GM12878 (cell line): ENCODE measurements around the gene DTX4. TPM values are rescaled to one million over a fixed set of nuclear protein-coding genes. Genes with fewer than 3 reads are reported as not detected.
A peak's percentile ranks its signal among the peaks of the same experiment; 100 is the strongest.

Experiments used
- ATF2 ChIP-seq: IDR thresholded peaks from 2 replicates; pipeline ENCODE4 v1.6.1; 2012; ENCODE audit warnings: low read length, inconsistent platforms
- CHD2 ChIP-seq: IDR thresholded peaks from 2 replicates; pipeline ENCODE4 v1.6.1; 2011; ENCODE audit warnings: low read depth, low read length, improper control_type of control experiment, borderline replicate concordance
- CREM ChIP-seq: IDR thresholded peaks from 2 replicates; pipeline ENCODE4 v1.6.1; 2014; ENCODE audit warnings: antibody characterized with exemption, low read depth
- EP300 ChIP-seq, 2 experiments: fragments of 150-350 bp in 1 of 2; IDR thresholded peaks; 2 replicates each; pipeline ENCODE4 v1.6.1; 2011 to 2012; ENCODE audit warnings: low read depth in 2 of 2, low read length in 2 of 2, borderline replicate concordance in 1 of 2, improper control_type of control experiment in 1 of 2, inconsistent platforms in 1 of 2; ENCODE audit not compliant: control insufficient read depth in 1 of 2
- GABPA ChIP-seq: IDR thresholded peaks from 2 replicates; pipeline ENCODE4 v1.6.1; 2014; ENCODE audit warnings: antibody characterized with exemption, low read depth, mild to moderate bottlenecking, inconsistent platforms
- GATAD2B ChIP-seq: fragments of 450-650 bp; conservative IDR thresholded peaks from 2 replicates; pipeline ENCODE4 v1.6.1; 2017; ENCODE audit warnings: low read depth, mild to moderate bottlenecking, moderate library complexity
- IKZF1 ChIP-seq: fragments of 450-650 bp; conservative IDR thresholded peaks from 2 replicates; pipeline ENCODE4 v1.6.1; 2017; ENCODE audit warnings: antibody characterized with exemption, mild to moderate bottlenecking
- NFYB ChIP-seq: IDR thresholded peaks from 2 replicates; pipeline ENCODE4 v1.6.1; 2011; ENCODE audit warnings: low read depth, mild to moderate bottlenecking, low read length, improper control_type of control experiment, moderate library complexity; ENCODE audit not compliant: insufficient read depth
- PKNOX1 ChIP-seq: fragments of 450-650 bp; IDR thresholded peaks from 2 replicates; pipeline ENCODE4 v1.6.1; 2016; ENCODE audit warnings: mild to moderate bottlenecking
- RAD21 ChIP-seq: IDR thresholded peaks from 2 replicates; pipeline ENCODE4 v1.6.1; 2011; ENCODE audit warnings: mild to moderate bottlenecking, low read depth, low read length, moderate library complexity; ENCODE audit not compliant: insufficient read depth
- RB1 ChIP-seq: fragments of 450-650 bp; formaldehyde crosslinking; IDR thresholded peaks from 2 replicates; pipeline ENCODE4 v1.6.1; 2017; ENCODE audit warnings: mild to moderate bottlenecking, borderline replicate concordance
- SMC3 ChIP-seq: IDR thresholded peaks from 2 replicates; pipeline ENCODE4 v1.6.1; 2011; ENCODE audit warnings: low read length, improper control_type of control experiment, borderline replicate concordance
- STAT3 ChIP-seq: IDR thresholded peaks from 2 replicates; pipeline ENCODE4 v1.6.1; 2011; ENCODE audit warnings: low read depth, low read length, improper control_type of control experiment
- TCF7 ChIP-seq: IDR thresholded peaks from 2 replicates; pipeline ENCODE4 v1.6.1; 2014; ENCODE audit warnings: antibody characterized with exemption, borderline replicate concordance
- WRNIP1 ChIP-seq: IDR thresholded peaks from 2 replicates; pipeline ENCODE4 v1.6.1; 2011; ENCODE audit warnings: low read depth, low read length, improper control_type of control experiment, borderline replicate concordance
- ZNF687 ChIP-seq: fragments of 450-650 bp; IDR thresholded peaks from 2 replicates; pipeline ENCODE4 v1.6.1; 2017; ENCODE audit warnings: mild to moderate bottlenecking, moderate library complexity
- ZZZ3 ChIP-seq: IDR thresholded peaks from 2 replicates; pipeline ENCODE4 v1.6.1; 2011; ENCODE audit warnings: low read depth; ENCODE audit not compliant: control insufficient read depth, insufficient read length
- polyA plus RNA-seq, 11 experiments: library from polyadenylated mRNA; depleted of rRNA in 4 of 11; unstranded in 6 of 11; stranded (reverse) in 5 of 11; fragments of >200 nt; fragmentation: Nextera tagmentation in 4 of 11; fragmentation: Illumina TruSeq in 1 of 11; extraction: Ambion mirVana in 4 of 11; extraction: Trizol in 1 of 11; gene quantifications; 1 replicate in 1 of 11; 2 replicates in 10 of 11; pipeline versions ENCODE4 v1.2.1 to v1.2.3, GENCODE V29; 2011 to 2016; ENCODE audit warnings: inconsistent platforms in 2 of 11, missing spikeins in 2 of 11, low read depth in 1 of 11
- total RNA-seq, 4 experiments: library from RNA; depleted of rRNA in 3 of 4; stranded (reverse); fragments of >200 nt in 3 of 4; fragmentation: Illumina TruSeq in 1 of 4; extraction: Trizol in 1 of 4; gene quantifications; 2 replicates each; pipeline versions ENCODE4 v1.2.1 to v1.2.3, GENCODE V29; 2013 to 2021

DTX4 gene
- total and polyA plus RNA-seq, 10 of the 15 experiments (the other 5 are each of a cell fraction or from before 2014, with no cell fraction given) = 3.8 to 25.8 (median 10.5) TPM

- TF ChIP-seq WRNIP1 = no peak
- peak; percentile 46 for TF ChIP-seq RAD21
- no peak for TF ChIP-seq GATAD2B
- no peak for TF ChIP-seq NFYB
- no peak for TF ChIP-seq ATF2
- no peak for TF ChIP-seq ZZZ3
- peak; percentile 50; the same call in 1 of the 2 replicates for TF ChIP-seq RB1
- no peak for TF ChIP-seq GABPA
- TF ChIP-seq CHD2 = no peak
- peak; percentile 70; the same call in 1 of the 2 replicates for TF ChIP-seq SMC3
- no peak for TF ChIP-seq CREM
- no peak for TF ChIP-seq TCF7
- TF ChIP-seq ZNF687 = no peak
- TF ChIP-seq IKZF1 = peak; percentile 23; the same call in 1 of the 2 replicates
- no peak for TF ChIP-seq PKNOX1
- TF ChIP-seq EP300 (IDR thresholded peaks at IDR 0.05; ENCODE audit: borderline replicate concordance in 1 of 2, control insufficient read depth in 1 of 2, low read depth in 2 of 2, low read length in 2 of 2) = no peak
- TF ChIP-seq STAT3 = no peak
Measured at GRCh38 chr11:59186130-59186594, 14.2 kb downstream of the DTX4 start (continued).
